HCT116 (cell line): ENCODE measurements around the gene BCKDHB.

Experiments
- CTCF ChIP-seq, 3 experiments: fragments of 200-600 bp in 1 of 3; sonication (generic) in 1 of 3; IDR thresholded peaks in 2 of 3; conservative IDR thresholded peaks in 1 of 3; 2 replicates each; pipeline ENCODE4 v1.5.1; 2012 to 2017; ENCODE audit warnings: low read depth in 2 of 3, low read length in 2 of 3, antibody characterized with exemption in 1 of 3, borderline replicate concordance in 1 of 3, control low read depth in 1 of 3, mild to moderate bottlenecking in 1 of 3, mixed read lengths in 1 of 3, mixed run types in 1 of 3, moderate library complexity in 1 of 3; ENCODE audit not compliant: insufficient read depth in 1 of 3
- POLR2A ChIP-seq: IDR thresholded peaks from 2 replicates; pipeline ENCODE4 v1.7.0; 2011; ENCODE audit warnings: borderline replicate concordance; ENCODE audit not compliant: insufficient read depth, insufficient read length; ENCODE audit errors: extremely low read depth
- POLR2AphosphoS5 ChIP-seq: IDR thresholded peaks from 2 replicates; pipeline ENCODE4 v1.6.1; 2011; ENCODE audit warnings: mild to moderate bottlenecking, low read depth, low read length, moderate library complexity
- ZNF274 ChIP-seq: fragments of 200-500 bp; sonication (Bioruptor generic); IDR thresholded peaks from 2 replicates; pipeline ENCODE4 v1.6.1; 2014; ENCODE audit warnings: mild to moderate bottlenecking, low read depth, low read length, inconsistent platforms

- TF ChIP-seq POLR2A (no peak), ZNF274 (no peak), CTCF (IDR thresholded peaks at IDR 0.05 in 2 of 3, conservative IDR thresholded peaks at IDR 0.05 in 1 of 3; ENCODE audit: borderline replicate concordance in 1 of 3, insufficient read depth in 1 of 3, low read depth in 2 of 3, low read length in 2 of 3) (no peak), POLR2AphosphoS5 (no peak)
These were observed 257.1 kb downstream of the BCKDHB start for GRCh38 chr6:80363501-80364122.
